IMR-90 (cell line): ENCODE data around the gene TCF7L1. TPM values are rescaled to one million over a fixed set of nuclear protein-coding genes. Genes with fewer than 3 reads are reported as not detected.

Source experiments
- ATAC-seq: fragments of 200-7000 bp; cut with Tn5 transposase; 2 replicates; pipeline ENCODE4 v1.9.1; 2020; ENCODE audit warnings: low read depth, mild to moderate bottlenecking, moderate library complexity
- BruUV-seq: library from RNA; stranded (reverse); fragments of 400-500 nt; replicated peaks from 2 replicates; lab custom pipeline; 2021; lab: Mats Ljungman, UMichigan
- CTCF ChIA-PET: fragments of 300-600 bp; formaldehyde crosslinking; extraction: SDS; loops from one replicate; lab custom pipeline; 2021; ENCODE audit warnings: antibody characterized with exemption; lab: Yijun Ruan, JAX
- POLR2A ChIA-PET: fragments of 300-600 bp; sonication (Branson Sonifier 250); formaldehyde crosslinking; loops from one replicate; lab custom pipeline; 2022; ENCODE audit warnings: antibody characterized with exemption; ENCODE audit not compliant: unreplicated experiment; lab: Charles Lee
- DNase-seq: peaks from one replicate; pipeline ENCODE4 v3.0.0; 2013
- H2AFZ ChIP-seq: replicated peaks from 2 replicates; pipeline ENCODE3; 2013; ENCODE audit warnings: low read length, mild to moderate bottlenecking; ENCODE audit not compliant: poor library complexity
- H2AK5ac ChIP-seq: 2 replicates; pipeline ENCODE4 v1.6.1; 2013; ENCODE audit warnings: low read depth, low read length, inconsistent platforms
- H2AK9ac ChIP-seq: replicated peaks from 2 replicates; pipeline ENCODE3; 2013; ENCODE audit warnings: mild to moderate bottlenecking, low read depth, low read length, moderate library complexity; ENCODE audit not compliant: poor library complexity
- H2BK120ac ChIP-seq: 2 replicates; pipeline ENCODE4 v1.6.1; 2013; ENCODE audit warnings: low read depth, low read length, inconsistent platforms
- H2BK15ac ChIP-seq: 3 replicates; pipeline ENCODE4 v1.6.1; 2013; ENCODE audit warnings: low read depth, low read length, inconsistent platforms
- H2BK20ac ChIP-seq: 2 replicates; pipeline ENCODE4 v1.6.1; 2013; ENCODE audit warnings: low read depth, mild to moderate bottlenecking, inconsistent platforms, low read length, moderate library complexity
- H2BK5ac ChIP-seq: 2 replicates; pipeline ENCODE4 v1.6.1; 2013; ENCODE audit warnings: mild to moderate bottlenecking, low read depth, low read length, inconsistent platforms; ENCODE audit not compliant: poor library complexity, severe bottlenecking
- H3K14ac ChIP-seq: replicated peaks from 2 replicates; pipeline ENCODE4 v1.6.1; 2013; ENCODE audit warnings: low read depth, low read length, inconsistent platforms
- H3K18ac ChIP-seq: 2 replicates; pipeline ENCODE4 v1.6.1; 2013; ENCODE audit warnings: low read depth, low read length, control low read depth
- H3K23ac ChIP-seq: 2 replicates; pipeline ENCODE4 v1.6.1; 2013; ENCODE audit warnings: low read depth, low read length, inconsistent platforms
- H3K27ac ChIP-seq: 2 replicates; pipeline ENCODE4 v1.5.1; 2013; ENCODE audit warnings: mild to moderate bottlenecking, control low read depth, low read length; ENCODE audit not compliant: insufficient read depth
- H3K27me3 ChIP-seq: 2 replicates; pipeline ENCODE4 v1.6.1; 2013; ENCODE audit warnings: low read length; ENCODE audit not compliant: control insufficient read depth, insufficient read depth
- H3K36me3 ChIP-seq: 2 replicates; pipeline ENCODE4 v1.6.1; 2013; ENCODE audit warnings: low read length, mixed read lengths; ENCODE audit not compliant: control insufficient read depth, insufficient read depth
- H3K4ac ChIP-seq: 2 replicates; pipeline ENCODE4 v1.6.1; 2013; ENCODE audit warnings: low read depth, low read length, inconsistent platforms
- H3K4me1 ChIP-seq: 2 replicates; pipeline ENCODE4 v1.6.1; 2013; ENCODE audit warnings: low read length, mixed read lengths; ENCODE audit not compliant: control insufficient read depth, insufficient read depth
- H3K4me2 ChIP-seq: 2 replicates; pipeline ENCODE4 v1.6.1; 2013; ENCODE audit warnings: low read depth, mild to moderate bottlenecking, control low read depth, low read length, moderate library complexity
- H3K4me3 ChIP-seq: 2 replicates; pipeline ENCODE4 v1.5.1; 2013; ENCODE audit warnings: low read depth, mild to moderate bottlenecking, control low read depth, low read length, moderate library complexity; ENCODE audit not compliant: insufficient read depth
- H3K56ac ChIP-seq: 2 replicates; pipeline ENCODE4 v1.6.1; 2013; ENCODE audit warnings: low read length, inconsistent platforms; ENCODE audit not compliant: insufficient read depth; ENCODE audit errors: extremely low read depth
- H3K79me1 ChIP-seq, 2 experiments: 2 replicates each; pipeline ENCODE4 v1.6.1; 2013; ENCODE audit warnings: low read length in 2 of 2, inconsistent platforms in 1 of 2, low read depth in 1 of 2
- H3K9ac ChIP-seq: 2 replicates; pipeline ENCODE4 v1.6.1; 2013; ENCODE audit warnings: low read depth, low read length, control low read depth
- H3K9me1 ChIP-seq: 2 replicates; pipeline ENCODE4 v1.6.1; 2013; ENCODE audit warnings: low read length, inconsistent platforms; ENCODE audit not compliant: insufficient read depth
- H3K9me3 ChIP-seq: 2 replicates; pipeline ENCODE4 v1.6.1; 2013; ENCODE audit warnings: low read length; ENCODE audit not compliant: control insufficient read depth, insufficient read depth
- H4K20me1 ChIP-seq: 2 replicates; pipeline ENCODE4 v1.6.1; 2013; ENCODE audit warnings: low read length, inconsistent platforms; ENCODE audit not compliant: insufficient read depth
- H4K5ac ChIP-seq: 2 replicates; pipeline ENCODE4 v1.6.1; 2013; ENCODE audit warnings: mild to moderate bottlenecking, low read depth, low read length, control low read depth
- H4K8ac ChIP-seq, 2 experiments: 2 replicates each; pipeline ENCODE4 v1.6.1; 2013; ENCODE audit warnings: low read depth in 2 of 2, low read length in 2 of 2, control low read depth in 1 of 2, inconsistent platforms in 1 of 2
- H4K91ac ChIP-seq: 2 replicates; pipeline ENCODE4 v1.6.1; 2013; ENCODE audit warnings: low read depth, low read length, inconsistent platforms; ENCODE audit not compliant: insufficient read depth
- CTCF ChIP-seq: conservative IDR thresholded peaks from 2 replicates; pipeline ENCODE4 v1.5.1; 2012; ENCODE audit warnings: mild to moderate bottlenecking, low read depth, low read length, improper control_type of control experiment
- MAFK ChIP-seq: IDR thresholded peaks from 2 replicates; pipeline ENCODE4 v1.6.1; 2012; ENCODE audit warnings: low read depth, low read length, improper control_type of control experiment
- WGBS, 2 experiments: methylation state at CpG; one replicate each; pipeline versions ENCODE4 v1.1.5 to v1.1.7; 2013; ENCODE audit warnings: missing lambda C conversion rate in 2 of 2; ENCODE audit not compliant: insufficient read length in 1 of 2; ENCODE audit errors: extremely low coverage in 2 of 2; 5-methylcytosine and 5-hydroxymethylcytosine counted together
- dilution Hi-C: fragments of 300-500 bp; cut with HindIII; formaldehyde crosslinking; loops from one replicate; pipeline ENCODE4 v1.14.3; 2018; ENCODE audit warnings: low sequenced_read_pairs; ENCODE audit not compliant: unreplicated experiment
- in situ Hi-C: fragments of 300-500 bp; cut with MboI; formaldehyde crosslinking; loops from 3 replicates; pipeline ENCODE4 v1.14.3; 2019; ENCODE audit warnings: low sequenced_read_pairs, inconsistent platforms, mixed read lengths
- intact Hi-C: fragments of 100-400 bp; cut with micrococcal nuclease; formaldehyde crosslinking; loops from 2 replicates; pipeline ENCODE4 v1.10.0; 2022
- polyA plus RNA-seq, 3 experiments: library from polyadenylated mRNA; depleted of rRNA; stranded (reverse); fragments of >200 nt; gene quantifications; 2 replicates each; pipeline ENCODE4 v1.2.3, GENCODE V29; 2012; ENCODE audit warnings: low replicate concordance in 1 of 3
- total RNA-seq: library from RNA; depleted of rRNA; stranded (reverse); fragments of >200 nt; gene quantifications from 2 replicates; pipeline ENCODE4 v1.2.3, GENCODE V29; 2012

The TCF7L1 gene
- total and polyA plus RNA-seq, 2 of the 4 experiments (the other 2 are of a cell fraction): 0.72 to 11.1 TPM

- intact Hi-C loops: no loop called here
- Histone ChIP-seq H2AK9ac (no peak overlapping the region), H3K79me1 (peaks cover 13 to 58% of the 10 kb centered on the region in 2 experiments), H3K4me3 (no peak overlapping the region), H3K4me1 (no peaks in the 10 kb centered on the region; the same call in none of the 2 replicates), H3K9me1 (peaks cover 5% of the 10 kb centered on the region), H3K4ac (no peak overlapping the region), H3K23ac (no peak overlapping the region), H2BK5ac (no peak overlapping the region), H3K27me3 (no peaks in the 10 kb centered on the region), H4K20me1 (peaks cover 63% of the 10 kb centered on the region), H2BK120ac (no peak overlapping the region), H2AFZ (no peak overlapping the region), H4K91ac (no peak overlapping the region), H3K18ac (no peak overlapping the region), H3K14ac (no peak overlapping the region), H3K9ac (no peak overlapping the region), H3K4me2 (no peak overlapping the region), H4K5ac (no peak overlapping the region), H4K8ac (no peak overlapping the region), H2AK5ac (no peak overlapping the region), H3K56ac (no peak overlapping the region), H3K9me3 (no peaks in the 10 kb centered on the region), H2BK20ac (no peak overlapping the region), H3K27ac (no peak overlapping the region), H2BK15ac (no peak overlapping the region), H3K36me3 (no peaks in the 10 kb centered on the region)
- TF ChIP-seq CTCF (no peak), MAFK (peak; percentile 27; the same call in 1 of the 2 replicates)
- CTCF ChIA-PET: interaction anchor here (1.4 kb wide), 1 partner anchor 18 kb away, joined by 4 read pairs; the partner anchor contains the start of gene TCF7L1
- WGBS, 2 experiments: no CpG with 5 or more reads among the region's 1 CpG
- in situ Hi-C loops: no loop called here
- POLR2A ChIA-PET: interaction anchor here (0.6 kb wide), 1 partner anchor 18 kb away, joined by 3 read pairs; no protein-coding TSS in a partner anchor
- ATAC-seq (no peak), DNase-seq (no peak)
- BruUV-seq: no TSS peak
- dilution Hi-C loops: no loop called here
Observed at GRCh38 chr2:85151026-85151425, 17.8 kb downstream of the TCF7L1 start.
